Activated effector memory CD4-positive, alpha-beta T cell treated with anti-CD3 and anti-CD28 coated beads, Interleukin-2, amount 50 U/mL, for 16 hours (primary cell): ENCODE measurements around the gene ZNF689.
"Not testable (repeated sequence)": the region's sequence is repeated elsewhere in the genome, so short reads cannot be mapped to it uniquely, and the experiment has no call there.

Experiments used
- DNase-seq: peaks from one replicate; pipeline ENCODE4 v3.0.0-alpha.2; 2020

Gene ZNF689

DNA sequence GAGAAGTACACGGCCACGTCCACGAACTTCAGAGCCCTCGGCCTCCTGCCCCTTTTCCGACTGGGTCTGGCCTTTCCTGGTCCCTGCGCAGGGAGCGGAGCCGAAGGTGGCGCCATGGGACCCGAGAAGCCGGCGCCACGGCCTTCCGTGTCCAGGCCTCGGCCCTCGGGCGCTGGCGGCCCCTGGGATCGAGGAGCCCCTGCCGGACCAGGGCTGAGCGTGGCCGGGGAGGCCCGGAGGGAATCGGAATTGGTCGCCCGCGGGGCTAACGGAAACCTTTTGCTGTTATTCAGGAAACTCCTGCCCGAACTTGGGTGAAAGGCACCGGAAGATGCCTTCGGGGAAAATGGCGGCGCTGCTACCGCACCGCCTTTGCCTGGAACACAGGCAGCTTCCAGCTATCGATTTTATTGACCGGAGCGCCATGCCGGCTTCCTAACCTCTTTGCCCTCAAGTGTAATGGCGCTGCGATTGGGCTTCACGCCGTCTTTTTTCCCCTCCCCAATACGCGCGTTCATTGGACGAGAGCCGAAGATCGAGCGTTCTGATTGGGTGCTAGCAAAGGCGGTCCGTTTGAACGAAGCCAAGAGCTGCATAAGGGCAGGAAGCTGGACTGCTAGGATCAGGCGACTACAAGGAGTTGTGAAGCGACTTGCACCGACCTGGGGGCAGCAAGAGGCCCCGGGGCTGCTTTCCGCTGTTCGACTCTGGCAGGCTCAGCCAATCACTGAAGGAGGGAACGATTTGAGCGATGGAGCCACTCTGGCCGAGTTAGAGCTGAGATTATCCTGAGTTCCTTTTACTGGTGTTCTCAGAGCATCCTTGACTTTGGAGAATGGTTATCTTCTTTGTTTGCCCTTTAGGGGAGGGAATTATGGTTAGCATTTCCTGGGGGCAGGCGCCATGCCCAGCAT, at the start of gene ZNF689:
Gene ZNF689, minus strand, starts transcription at position 464 of the 914 bp plus-strand sequence. Its CDS starts 348 bp downstream, at position 116.
- peak; percentile 98 for DNase-seq

DNA sequence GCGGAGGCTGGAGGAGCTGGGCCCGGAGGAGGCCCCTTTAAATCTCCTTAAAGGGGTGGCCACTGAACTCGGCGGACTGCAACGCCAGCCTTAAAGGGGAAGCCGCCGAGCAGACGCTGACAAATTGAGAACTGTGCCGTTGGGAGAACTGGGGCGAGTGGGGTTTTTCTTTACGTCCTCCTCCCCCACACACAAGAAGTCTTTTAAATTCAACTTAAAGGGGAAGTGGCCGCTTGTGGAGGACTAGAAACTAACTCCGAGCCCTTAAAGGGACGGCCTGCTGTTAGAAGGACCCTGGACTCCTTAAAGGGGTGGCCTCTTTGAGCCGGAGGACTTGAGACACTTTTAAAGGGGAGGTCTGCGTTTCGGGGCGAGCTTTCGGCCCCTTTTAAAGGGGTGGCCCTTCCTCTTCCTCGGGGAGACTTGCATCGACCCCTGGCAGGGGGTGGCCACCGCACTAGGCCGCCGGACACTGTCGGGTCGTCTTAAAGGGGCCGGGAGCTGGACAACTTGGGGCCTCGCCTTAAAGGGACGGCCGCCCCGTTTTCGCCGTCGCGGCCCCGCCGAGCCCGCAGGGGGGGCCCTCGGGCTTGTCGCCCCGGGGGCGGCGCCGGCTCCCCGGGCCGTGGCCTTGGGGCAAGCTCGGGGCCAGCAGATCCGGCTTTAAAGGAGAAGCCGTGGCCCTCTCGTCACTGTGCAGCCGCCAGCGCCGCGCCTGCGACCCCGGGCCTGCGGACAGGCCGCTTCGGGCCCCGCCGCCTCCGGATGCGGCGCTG, 48.7 kb upstream of the ZNF689 start:
- DNase-seq = no peak

DNA sequence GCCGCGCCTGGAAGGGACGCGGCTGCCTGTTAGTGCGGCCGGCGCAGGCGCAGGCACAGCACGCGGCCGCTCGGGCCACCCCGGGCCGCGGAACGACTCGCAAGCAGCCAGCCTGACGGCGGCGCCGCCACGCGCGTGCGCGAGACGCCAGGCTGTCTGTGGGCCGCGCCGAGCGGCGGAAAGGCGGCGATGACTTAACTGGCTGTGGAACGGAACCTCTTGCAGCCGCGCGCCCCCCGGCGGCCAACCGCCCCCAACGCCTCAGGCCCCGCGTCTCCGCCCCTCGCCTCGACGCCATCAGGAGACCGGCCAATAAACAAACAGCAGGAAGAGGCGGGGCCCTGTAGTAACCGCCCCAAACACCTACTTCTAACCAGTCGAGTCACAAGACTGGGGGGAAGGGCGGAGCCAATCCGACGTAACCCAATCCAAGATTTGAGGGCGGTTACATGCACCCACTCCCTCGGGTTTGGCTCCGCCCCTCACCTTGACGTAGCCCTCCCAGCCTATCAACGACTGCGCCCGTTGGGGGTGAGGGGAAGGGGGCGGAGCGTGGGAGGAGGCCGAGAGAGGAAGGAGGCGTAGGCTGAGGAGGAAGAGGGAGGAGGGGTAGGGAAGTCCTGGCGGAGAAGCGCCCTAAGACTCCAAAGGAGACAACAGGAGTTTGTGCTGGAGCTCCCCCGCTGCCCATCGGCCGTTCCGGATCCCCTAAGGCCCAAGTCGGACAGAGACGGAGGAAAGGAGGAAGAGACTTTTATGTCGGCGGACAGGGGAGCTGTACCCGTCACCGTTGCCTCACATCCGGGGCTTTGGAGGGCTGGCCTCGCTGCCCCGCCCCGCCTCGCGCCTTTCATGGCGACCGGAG, 47.9 kb upstream of the ZNF689 start, which contains the start of gene FBRS:
Gene FBRS, plus strand, starts transcription at position 566 of the 865 bp plus-strand sequence. CDS start 1,088 bp downstream, outside the sequence.
- DNase-seq = peak; percentile 100

DNA sequence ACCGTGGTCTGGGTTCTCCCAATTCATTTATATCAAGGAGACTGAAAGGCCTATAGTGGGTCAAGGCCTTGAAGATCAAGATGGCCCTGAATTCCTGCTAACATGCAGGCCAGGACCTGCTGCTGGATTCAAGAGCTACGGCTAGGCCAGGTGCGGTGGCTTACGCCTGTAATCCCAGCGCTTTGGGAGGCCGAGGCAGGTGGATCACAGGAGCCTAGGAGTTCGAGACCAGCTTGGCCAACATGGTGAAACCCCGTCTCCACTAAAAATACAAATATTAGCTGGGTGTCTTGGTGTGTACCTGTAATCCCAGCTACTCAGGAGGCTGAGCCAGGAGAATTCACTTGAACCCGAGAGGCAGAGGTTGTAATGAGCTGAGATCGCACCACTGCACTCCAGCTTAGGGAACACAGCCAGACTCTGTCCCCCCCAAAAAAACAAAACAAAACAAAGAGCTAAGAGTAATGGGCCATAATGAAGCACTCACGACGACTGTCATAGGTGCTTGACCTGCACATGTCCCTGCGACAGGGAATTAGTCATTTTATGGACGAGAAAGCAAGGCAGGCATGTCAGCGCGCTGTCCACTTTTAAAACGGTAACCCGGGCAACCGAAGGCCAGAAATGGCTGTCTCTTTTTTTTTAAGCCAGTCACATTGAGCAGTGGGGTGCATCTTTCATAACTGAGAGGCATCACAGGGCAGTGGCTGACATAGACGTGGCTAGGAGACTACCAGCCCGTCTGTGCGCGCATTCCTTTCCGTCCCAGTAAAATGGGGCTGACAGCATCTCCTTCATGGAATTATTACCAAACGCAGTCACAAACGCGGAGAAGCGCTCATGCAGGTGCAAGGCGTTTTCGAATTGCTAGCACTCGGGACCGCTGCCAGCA, 47.0 kb upstream of the ZNF689 start:
- no peak for DNase-seq

DNA sequence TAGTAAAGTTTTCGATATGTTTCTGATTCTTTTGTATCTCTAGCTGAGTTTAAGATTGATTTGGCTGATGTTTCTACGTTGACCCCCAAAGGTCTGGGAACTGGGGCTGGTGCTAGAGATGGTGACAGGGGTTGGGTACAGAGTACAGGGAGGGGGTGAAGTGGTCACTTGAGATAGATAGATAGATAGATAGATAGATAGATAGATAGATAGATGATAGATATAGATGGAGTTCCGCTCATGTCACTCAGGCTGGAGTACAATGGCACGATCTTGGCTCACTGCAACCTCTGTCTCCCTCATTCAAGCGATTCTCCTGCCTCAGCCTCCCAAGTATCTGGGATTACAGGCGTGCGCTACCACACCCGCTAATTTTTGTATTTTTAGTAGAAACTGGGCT, 46.2 kb upstream of the ZNF689 start:
- DNase-seq = no peak

DNA sequence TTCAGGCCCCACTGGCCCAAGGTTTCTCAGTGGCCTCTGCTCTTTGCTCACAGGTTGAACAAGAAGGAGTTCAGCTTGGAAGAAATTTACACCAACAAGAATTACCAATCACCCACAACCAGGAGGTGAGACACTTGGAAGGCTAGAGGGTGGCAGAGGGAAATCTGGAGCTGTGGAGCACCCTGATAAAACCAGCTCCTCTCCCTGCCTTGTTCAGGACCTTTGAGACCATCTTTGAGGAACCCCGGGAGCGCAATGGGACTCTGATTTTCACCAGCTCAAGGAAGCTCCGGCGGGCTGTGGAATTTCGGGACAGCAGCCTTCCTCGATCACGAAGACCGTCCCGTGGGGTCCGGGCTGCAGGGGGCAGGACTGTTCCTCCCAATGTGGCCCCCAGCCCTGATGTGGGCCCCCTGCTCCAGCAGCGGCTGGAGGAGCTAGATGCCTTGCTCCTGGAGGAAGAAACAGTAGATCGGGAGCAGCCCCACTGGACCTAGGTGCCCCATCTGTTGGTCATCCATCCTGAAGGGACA, 45.7 kb upstream of the ZNF689 start:
- no peak for DNase-seq

DNA sequence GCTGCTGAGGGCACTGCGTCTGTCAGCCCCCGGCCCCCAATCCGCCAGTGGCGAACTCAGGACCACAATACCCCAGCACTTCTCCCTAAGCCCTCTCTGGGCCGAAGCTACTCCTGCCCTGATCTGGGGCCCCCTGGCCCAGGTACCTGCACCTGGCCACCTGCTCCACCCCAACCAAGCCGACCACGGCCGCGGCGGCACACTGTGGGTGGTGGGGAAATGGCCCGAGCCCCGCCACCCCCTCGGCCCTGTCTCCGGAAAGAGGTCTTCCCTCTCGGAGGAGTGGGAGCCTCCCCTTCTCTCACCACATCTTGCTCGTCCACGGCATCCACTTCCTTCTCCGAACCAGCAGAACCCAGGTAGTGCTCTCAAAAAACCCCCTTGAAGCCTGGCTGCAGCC, 44.7 kb upstream of the ZNF689 start:
- no peak for DNase-seq

DNA sequence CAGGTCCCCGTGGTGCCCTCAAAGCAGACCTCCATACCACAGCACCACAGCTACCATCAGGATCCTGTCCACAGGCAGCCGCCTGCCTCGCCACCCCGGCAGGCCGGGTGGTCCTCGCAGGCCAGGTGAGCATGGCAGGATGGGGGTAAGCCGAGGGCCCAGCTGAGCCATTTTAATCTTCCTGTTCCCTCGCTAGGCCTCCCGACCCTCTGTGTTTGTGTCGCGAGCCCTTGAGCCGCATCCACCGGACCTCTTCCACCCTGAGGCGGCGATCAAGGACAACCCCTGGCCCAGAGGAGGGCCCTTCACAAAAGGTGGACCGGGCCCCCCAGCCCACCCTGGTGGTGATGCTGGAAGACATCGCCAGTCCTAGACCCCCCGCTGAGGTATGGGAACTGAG, 42.5 kb upstream of the ZNF689 start:
- DNase-seq = no peak

DNA sequence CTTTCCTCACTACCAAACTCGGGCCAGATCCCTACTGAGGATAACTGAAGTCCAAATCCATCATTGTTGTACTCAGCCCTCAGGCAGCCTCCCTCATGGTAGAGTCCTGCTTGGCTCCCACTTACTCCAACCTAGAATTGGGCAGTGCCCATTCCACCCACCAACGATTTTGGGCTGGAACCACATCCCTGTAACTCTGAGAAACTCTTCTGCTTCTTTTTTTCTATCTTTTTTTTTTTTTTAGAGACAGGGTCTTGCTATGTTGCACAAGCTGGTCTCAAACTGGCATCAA, 41.8 kb upstream of the ZNF689 start:
- no peak for DNase-seq

DNA sequence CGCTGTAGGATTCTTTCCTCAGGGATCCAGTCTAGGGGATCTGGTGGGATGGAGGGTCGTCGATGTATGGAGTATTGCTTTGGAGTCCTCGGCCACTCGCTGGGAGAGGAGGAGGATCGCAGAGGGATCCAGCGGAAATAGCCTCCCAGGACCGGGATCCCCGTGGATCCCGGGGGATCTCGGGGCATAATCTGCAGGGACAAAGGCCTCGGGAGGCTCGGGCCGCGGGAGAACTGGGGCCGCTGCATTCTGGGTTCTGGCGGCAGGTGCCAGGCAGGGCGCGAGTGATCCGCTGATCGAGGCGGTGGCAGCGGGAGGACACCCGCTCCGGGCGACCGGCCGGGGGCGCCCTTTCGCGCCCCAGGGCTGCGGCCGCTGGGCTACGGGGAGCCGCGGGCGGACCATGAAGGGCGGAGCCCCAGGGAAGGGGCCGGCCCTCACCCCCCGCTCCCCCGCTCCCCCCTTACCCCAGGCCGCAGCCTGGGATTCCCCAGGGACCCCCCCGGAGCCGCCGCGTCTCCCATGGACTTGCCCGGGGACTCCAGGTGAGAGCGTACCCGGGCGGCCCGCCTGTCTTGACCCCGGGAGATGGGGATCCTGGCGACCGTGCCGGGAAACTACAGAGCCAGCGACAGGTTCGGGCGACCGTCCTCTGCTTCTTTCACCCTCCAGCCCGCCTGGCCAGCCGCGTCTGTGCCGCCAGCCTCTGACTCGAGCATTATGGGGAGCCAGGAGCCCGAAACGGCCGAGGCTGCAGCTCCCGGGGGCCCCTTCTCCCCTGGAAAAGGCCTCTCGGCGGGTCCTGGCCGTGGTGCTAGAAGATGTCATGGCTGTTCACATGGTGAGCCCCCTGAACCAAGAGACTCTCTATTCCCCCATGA, 41.2 kb upstream of the ZNF689 start:
- DNase-seq = peak; percentile 93

DNA sequence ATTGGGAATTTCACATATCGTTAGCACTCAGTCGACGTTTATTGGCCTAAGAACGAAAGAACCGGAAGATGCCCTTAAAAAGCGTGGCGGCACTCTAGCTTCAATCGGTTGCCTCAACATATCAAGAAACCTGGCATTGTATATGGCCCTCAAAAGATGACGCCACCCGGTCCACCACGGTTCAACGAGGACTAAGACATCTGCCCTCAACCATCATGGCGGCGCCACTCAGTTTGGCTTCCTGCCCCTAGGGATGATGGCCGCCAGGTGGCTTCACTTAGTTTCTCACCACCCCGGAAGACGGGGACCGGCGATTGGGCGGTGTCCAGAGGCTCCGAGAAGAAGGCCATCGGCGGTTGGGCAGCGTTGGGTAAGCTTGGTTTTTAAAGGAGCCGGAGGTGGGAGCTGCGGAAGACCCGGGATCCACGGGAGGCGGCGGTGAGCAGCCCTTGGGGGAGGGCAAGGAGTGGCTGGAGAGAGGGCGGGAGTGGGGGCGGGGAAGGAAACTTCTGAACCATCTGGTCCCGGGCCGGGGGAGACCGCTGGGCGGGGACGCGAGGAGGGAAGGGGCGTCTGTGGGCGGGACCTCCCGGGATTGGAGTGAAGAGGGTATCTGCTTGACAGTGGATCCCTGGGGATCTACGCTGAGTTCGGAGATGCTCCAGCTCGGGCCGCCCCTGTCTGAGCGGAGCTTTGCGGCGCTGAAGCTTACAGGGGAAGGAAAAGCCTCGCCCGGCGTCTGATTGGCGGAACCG, 40.4 kb upstream of the ZNF689 start, which contains the start of gene PRR14:
Gene PRR14, plus strand, starts transcription at position 592 of the 755 bp plus-strand sequence. CDS start 686 bp downstream, outside the sequence.
- DNase-seq = peak; percentile 100

DNA sequence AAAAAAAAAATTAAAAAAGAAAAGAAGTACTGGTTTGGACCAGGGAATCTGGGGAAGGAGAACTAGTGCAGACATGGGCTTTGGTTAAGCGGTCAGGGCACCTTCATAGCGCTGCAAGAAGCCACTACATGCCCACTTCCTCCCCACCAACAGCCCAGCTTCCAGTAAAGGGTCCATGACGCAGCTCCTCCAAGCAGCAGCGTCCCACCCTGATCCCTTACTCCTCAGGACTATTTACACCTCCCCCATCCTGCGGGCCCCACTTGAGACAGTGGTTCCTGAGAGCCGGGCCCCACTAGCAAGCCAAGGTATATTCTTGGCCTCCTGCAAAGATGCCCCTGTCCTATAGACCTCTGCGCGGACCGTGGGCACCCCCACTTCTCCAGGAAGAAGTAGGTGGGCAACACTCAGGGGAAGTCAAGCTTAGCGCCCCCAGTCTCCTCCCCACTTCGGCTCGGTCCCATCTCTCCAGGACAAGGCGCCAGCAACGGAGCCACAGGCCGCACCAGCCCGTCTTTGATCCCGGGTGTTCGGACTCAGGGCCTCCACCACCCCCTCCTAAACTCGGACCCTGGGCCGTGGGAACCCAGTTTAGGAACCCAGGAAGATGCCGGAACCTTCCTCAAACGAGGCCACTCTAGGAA, 39.7 kb upstream of the ZNF689 start:
- no peak for DNase-seq

DNA sequence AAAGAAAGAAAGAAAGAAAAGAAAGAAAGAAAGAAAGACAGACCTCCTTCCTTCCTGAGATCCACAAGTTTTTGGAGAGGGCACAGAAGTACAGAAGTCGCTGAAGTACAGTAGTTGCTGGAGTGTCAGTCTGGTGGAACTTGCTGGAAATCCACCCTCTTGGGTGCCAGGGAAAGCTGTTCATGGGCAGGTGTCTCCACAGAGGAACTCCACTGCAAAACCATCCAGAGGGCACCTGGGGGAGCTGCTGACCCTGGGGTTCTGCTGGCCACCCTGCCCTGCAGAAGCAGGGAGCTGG, 37.0 kb upstream of the ZNF689 start:
- DNase-seq = no peak

DNA sequence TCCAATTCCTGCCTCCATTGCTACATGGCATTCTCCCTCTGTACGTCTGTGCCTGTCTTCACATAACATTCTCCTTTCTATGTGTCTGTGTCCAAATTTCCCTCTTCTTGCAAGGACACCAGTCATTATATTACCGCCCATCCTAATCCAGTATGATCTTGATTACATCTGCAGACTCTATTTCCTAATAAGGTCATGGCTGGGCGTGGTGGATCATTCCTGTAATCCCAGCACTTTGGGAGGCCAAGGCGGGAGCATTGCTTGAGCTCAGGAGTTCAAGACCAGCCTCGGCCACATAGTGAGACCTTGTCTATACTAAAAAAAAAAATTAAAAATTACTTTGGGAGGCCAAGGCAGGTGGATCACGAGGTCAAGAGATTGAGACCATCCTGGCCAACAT, 35.5 kb upstream of the ZNF689 start:
- no peak for DNase-seq

DNA sequence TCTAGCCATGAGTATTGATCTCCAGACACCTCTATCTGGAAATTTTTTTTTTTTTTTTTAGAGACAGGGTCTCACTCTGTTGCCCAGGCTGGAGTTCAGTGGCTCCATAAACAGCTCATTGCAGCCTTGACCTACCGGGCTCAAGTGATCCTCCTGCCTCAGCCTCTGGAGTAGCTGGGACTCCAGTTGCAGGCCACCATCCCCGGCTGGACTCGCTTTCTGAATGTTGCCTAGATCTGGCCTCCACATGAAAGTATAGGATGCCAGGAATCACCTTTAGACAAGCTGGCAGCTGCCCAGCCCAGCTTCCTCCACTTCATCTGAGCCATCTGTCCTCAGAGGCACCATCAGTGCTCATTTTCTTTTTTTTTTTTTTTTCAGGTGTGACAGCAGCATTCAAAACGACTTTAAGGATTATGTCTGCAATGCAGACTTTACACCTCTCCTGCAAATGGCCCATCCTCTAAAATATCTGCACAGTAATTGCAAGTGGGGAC, 34.2 kb upstream of the ZNF689 start:
- no peak for DNase-seq

DNA sequence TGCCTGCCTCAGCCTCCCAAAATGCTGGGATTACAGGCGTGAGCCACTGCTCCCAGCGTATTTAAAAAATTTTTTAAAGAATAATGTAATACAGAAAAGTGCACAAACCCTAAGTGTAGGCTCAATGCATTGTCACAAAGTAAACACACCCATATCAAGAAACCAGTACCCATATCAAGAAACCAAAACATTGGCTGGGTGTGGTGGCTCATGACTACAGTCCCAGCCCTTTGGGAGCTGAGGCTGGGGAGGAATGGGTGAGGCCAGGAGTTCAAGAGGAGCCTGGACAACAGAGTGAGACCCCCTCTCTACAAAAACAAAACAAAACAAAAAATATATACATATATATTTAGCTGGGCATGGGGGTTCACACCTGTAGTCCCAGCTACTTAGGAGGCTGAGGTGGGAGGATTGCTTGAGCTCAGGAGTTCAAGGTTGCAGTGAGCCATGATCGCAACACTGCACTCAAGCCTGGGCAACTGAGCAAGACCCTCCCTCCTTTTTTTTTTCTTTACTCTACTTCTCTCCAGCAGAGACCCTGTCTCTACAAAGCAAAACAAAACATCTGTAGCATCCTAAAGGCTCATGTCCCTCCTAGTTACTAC, 31.3 kb upstream of the ZNF689 start:
- DNase-seq = no peak

DNA sequence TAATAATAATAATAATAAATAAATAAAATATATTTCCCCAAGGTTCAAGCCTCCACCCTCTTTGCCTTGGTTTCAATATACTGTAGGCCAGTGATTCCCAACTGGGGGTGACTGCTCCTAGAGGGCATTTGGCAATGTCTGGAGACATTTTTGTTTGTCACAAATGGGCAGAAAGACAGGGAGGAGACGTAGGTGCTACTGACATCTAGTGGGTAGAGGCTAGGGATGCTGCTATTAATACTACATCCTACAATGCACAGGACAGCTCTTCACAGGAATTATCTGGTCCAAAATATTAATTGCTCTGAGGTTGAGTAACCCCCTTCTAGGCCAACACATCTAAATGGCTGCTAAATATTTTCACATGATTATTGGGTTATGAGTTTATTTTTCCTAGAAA, 27.8 kb upstream of the ZNF689 start:
- no peak for DNase-seq

DNA sequence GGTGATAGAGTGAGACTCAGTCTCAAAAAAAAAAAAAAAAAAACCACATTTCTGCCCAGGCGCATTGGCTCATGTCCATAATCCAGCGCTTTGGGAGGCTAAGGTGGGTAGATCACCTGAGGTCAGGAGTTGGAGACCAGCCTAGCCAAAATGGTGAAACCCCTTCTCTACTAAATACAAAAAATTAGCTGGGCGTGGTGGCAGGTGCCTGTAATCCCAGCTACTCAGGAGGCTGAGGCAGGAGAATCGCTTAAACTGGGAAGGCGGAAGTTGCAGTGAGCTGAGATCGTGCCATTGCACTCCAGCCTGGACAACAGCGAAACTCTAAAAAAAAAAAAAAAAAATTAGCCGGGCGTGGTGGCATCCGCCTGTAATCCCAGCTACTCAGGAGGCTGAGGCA, 26.9 kb upstream of the ZNF689 start:
- DNase-seq = not testable (repeated sequence)

DNA sequence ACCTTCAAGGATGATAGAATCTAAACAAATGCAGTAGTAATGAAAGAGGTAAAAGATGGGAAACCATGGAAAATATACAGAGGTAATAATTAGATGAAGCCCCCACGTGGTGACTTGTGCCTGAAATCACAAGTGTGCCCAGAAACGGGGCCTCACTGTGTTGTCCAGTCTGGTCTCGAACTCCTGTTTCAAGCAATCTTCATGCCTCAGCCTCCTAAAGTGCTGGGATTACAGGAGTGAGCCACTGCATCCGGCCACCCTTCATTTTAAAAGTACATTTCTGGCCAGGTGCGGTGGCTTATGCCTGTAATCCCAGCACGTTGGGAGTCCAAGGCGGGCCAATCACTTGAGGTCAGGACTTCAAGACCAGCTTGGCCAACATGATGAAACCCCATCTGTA, 26.4 kb upstream of the ZNF689 start:
- DNase-seq = no peak
